Glomerular endothelial cell (primary cell): ENCODE measurements around the gene COQ2. TPM values are rescaled to one million over a fixed set of nuclear protein-coding genes. Genes with fewer than 3 reads are reported as not detected.
"Not testable (repeated sequence)": the region's sequence is repeated elsewhere in the genome, so short reads cannot be mapped to it uniquely, and the experiment has no call there.

ENCODE experiments used
- DNase-seq: peaks from one replicate; pipeline ENCODE4 v3.0.0-alpha.2; 2011; ENCODE audit warnings: low read depth, low spot score; ENCODE audit errors: extremely low read depth
- total RNA-seq: library from RNA; depleted of rRNA; stranded (reverse); fragments of >200 nt; gene quantifications from 2 replicates; pipeline ENCODE4 v1.2.3, GENCODE V29; 2015

Gene COQ2
- total RNA-seq, 1 donor from 2014 or later = 14.1 TPM

- no peak for DNase-seq
These were observed 33.7 kb downstream of the COQ2 start for GRCh38 chr4:83250687-83251446.

DNA sequence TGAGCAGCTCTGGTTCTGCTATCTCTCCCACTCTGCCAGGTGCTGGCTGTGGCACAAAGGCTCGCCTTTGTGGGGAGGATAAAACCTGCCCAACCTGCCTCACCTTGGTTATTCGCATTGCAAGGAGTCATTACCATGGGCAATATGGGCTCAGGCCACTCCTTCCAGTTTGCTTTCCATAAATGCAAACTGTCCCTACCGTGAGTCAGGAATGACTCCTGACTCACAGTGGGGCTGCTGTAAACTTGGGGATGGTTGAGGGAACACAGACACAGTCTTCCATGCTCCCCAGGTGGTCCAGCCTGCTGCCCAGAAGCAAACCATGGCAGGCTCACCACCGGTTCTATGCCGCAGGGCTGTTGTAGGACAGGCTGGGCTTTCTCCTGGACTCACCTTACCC lies 36.1 kb downstream of the COQ2 start:
- no peak for DNase-seq

DNA sequence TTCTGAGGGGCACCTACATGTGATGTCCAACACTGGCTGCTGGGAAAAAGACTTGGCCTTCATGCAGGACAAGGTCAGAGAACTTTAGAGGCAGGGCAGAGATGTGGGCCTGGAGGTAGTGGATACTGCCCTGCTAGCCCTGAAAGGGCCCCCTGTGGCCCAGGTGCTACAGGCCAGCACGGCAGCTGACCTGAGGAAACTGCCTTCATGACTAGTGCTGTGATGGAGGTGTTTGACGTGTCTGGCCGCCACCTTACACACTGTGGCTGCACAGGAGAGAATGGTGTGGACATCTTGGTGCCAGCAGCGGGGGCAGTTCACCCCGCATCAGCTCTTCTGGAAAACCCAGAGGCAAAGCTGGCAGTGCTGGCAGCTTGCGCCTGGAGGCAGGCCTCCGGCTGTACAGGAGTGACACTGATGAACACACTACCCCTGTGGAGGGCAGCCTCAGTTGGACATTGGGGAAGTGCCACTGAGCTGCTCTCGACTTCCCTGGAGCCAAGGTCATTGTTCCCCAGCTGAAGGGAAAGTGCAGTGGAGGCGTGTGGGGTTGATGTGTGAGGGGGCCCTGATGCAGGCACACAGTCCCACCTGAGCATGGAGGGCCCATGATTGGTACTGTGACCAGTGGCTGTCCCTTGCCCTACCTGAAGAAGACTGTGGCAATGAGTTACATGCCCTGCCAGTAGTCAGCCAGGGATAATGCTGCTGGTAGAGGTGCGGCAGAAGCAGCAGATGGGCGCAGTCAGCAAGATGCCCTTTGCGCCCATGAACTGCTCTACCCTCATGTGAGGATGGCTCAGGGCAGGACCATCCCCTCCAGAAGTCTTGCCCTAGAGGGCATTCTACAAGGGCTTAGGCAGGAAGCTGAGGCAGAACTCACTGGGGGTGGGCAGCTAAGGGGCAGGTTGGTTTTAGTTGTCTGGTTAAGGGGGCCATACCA lies 36.9 kb downstream of the COQ2 start:
- DNase-seq = no peak

GRCh38 chr4:83241132-83241531 lies 43.5 kb downstream of the COQ2 start:
- DNase-seq = no peak

GRCh38 chr4:83240379-83240875 lies 44.2 kb downstream of the COQ2 start:
- DNase-seq = no peak

- no peak for DNase-seq
These were observed 46.0 kb downstream of the COQ2 start for GRCh38 chr4:83238393-83239248.

GRCh38 chr4:83237591-83237990 lies 47.0 kb downstream of the COQ2 start:
- DNase-seq = no peak

DNA sequence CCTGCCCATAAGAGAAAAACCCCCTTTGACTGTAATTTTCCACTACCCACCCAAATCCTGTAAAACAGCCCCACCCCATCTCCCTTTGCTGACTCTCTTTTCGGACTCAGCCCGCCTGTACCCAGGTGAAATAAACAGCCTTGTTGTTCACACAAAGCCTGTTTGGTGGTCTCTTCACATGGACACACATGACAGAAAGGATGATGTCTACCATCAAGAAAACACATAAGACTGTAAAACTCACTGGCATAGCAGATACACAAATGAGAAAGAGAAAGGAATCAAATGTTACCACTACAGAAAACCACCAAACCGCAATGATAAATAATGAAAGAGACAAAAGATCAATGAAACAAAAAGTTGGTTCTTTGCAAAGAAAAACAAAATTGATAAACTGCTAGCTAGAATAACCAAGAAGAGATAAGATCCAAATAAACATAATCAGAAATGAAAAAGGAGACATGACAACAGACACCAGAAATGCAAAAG lies 48.9 kb downstream of the COQ2 start:
- DNase-seq = not testable (repeated sequence)

GRCh38 chr4:83234902-83235644 lies 49.5 kb downstream of the COQ2 start:
- DNase-seq = no peak

- DNase-seq = not testable (repeated sequence)
These were observed 50.2 kb downstream of the COQ2 start for GRCh38 chr4:83234387-83234786.

GRCh38 chr4:83232082-83232481 lies 52.5 kb downstream of the COQ2 start:
- no peak for DNase-seq

DNA sequence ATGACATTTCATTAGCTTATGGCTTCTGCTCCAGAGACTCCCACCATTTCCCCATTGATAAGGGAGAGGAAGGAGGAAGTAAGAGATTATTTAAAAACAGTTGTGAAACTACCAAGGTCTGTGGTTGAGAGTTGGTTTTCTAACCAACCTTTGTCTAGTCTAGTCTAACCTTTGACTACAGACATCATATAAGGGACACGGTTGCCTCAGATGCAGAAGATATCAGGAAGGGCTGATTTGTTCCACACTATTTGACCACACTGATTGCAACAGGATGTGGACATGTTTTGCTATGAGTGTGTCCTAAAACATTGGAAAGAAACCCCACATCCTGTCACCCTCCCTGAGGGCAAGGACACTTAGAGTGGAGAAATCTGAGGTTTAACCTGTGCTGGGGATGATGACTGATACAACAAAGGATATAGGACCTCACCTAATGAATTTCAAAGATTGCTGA lies 53.0 kb downstream of the COQ2 start:
- DNase-seq = no peak

DNA sequence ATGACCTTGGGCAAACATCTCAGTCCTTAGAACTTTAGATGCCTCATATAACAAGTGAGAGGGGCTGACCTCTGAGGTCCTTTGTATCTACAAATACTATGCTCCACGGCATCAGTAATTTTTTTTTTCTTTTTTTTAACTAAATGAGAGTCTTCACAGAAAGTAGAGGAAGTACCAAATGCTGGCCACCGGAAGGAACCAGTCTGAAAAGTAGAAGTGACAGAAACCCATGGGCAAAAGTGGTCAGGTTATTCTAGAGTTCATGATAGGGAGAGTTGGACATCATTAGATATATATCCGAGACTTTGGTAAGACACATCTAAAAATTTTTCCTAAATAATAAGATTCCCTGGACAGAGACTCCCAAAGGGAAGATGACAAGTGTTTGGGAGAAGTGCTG lies 53.7 kb downstream of the COQ2 start:
- DNase-seq = no peak

- no peak for DNase-seq
These were observed 54.8 kb downstream of the COQ2 start for GRCh38 chr4:83229791-83230190.

DNA sequence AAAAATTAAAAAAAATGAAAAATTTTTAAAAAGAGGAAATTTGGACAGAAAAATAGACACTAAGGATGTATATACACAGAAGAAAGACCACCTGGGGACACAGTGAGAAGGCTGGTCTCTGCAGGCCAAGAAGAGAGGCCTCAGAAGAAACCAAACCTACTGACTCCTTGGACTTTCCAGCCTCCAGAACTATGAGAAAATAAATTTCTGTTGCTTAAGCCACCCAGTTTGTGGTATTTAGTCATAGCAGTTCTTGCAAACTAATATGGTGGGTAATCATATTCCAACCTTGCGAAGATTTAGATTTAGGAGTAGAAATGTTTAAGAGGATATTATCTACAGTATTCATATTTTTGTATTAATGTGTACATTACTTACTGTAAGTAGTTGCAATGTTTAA lies 56.4 kb downstream of the COQ2 start:
- DNase-seq = no peak

- no peak for DNase-seq
These were observed 59.9 kb downstream of the COQ2 start for GRCh38 chr4:83224502-83225197.

DNA sequence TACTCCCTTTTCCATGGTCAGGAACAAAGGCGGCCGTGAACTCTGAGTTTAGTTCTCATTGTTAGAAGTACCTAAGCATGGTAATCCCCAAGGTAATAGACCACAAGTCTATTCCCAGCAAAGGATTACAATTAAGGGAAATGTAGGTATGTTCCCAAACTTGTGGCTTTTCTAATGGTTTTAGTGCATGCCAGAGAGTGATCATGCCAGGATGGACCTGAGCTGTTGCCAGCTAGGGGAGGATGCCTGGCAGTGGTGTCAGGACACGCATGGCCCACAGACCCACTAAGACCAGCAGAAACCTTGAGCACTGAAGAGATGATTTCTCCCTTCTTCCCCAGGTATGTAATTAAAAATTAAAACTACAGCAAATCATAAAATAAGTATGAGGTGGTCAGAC lies 60.8 kb downstream of the COQ2 start:
- no peak for DNase-seq

- DNase-seq = no peak
These were observed 62.6 kb downstream of the COQ2 start for GRCh38 chr4:83221897-83222441.
